GM18505 (cell line): ENCODE data around the gene TANC1.
"Not testable (repeated sequence)": the region's sequence is repeated elsewhere in the genome, so short reads cannot be mapped to it uniquely, and the experiment has no call there.

Source experiments
- ATAC-seq: cut with Tn5 transposase; IDR thresholded peaks from one replicate; pipeline ENCODE4 v1.9.1; 2021; ENCODE audit not compliant: unreplicated experiment
- POLR2A ChIP-seq: IDR thresholded peaks from 4 replicates; pipeline ENCODE4 v1.6.1; 2011; ENCODE audit warnings: borderline replicate concordance; ENCODE audit not compliant: insufficient read depth, insufficient read length; ENCODE audit errors: extremely low read depth

The TANC1 gene

DNA sequence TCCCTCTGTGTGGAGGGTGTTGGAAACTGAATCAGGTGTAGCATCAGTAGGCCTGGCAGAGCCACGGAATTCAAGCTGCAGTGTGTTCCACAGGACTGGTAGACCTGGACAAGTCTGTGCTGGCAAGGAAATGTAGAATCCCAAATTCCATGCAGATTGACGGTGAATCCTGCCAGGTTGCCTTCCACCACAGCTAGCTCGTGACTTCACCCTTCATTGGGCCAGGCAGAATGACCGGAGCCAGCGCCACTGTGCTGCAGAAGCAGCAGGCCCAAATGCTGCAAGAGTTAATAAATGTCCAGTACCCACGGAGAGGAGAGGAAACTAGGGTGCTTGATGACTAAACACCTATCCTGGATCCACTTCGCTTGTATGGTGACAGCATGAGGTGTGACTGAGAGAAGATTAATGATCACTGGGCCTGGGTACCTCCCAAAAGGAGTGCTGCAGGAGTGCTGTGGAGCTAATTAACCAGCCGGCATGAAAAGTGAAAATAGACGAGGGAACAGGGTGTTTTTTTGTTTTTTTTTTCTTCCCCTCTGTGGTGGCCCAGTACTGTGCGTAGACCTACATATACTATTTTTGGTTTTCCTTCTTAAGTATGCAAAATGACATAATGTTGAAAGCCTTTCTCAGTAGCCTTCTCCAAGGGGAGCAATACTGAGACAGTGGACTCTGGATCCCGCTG lies 122.2 kb downstream of the TANC1 start:
- no peak for TF ChIP-seq POLR2A
- ATAC-seq: peak; percentile 49

DNA sequence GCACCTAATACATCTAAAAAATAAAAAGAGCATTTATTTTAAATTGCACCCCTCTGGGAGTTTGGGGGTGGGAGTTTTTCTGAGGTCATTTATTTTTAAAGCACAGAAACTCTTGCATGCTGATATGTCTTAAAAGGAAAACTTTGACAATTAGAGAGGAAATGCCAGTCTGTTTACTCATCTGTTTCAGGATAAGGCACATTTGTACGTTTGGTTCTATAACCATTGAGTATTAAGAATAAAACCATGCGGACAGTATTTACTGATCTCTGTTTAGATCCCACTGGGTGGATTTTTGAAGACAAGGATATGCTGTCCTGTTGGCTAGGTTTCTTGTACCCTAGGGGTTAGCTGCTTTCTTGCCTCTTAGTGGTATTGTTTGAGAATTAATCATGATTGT lies 122.9 kb downstream of the TANC1 start:
- no peak for TF ChIP-seq POLR2A
- ATAC-seq: no peak

DNA sequence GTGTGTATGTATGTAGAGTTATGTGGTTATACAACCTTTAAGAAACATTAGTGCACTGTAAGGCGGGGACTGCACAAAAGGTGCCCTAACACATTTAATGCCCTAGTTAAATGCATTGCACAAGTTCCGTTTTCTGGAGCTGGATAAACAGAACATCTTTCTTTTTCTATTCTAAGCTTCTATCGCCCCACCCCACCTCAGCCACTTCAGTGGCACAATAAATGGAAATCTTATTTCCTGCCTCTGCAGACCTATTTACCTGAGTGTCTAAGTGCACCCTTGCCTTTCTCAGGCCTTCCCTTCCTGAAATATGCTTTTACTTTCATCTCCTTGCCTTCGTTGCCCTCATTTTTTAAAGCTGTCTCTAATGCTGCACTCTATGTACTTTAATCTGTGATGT lies 123.5 kb downstream of the TANC1 start:
- no peak for TF ChIP-seq POLR2A
- peak; percentile 60 for ATAC-seq

DNA sequence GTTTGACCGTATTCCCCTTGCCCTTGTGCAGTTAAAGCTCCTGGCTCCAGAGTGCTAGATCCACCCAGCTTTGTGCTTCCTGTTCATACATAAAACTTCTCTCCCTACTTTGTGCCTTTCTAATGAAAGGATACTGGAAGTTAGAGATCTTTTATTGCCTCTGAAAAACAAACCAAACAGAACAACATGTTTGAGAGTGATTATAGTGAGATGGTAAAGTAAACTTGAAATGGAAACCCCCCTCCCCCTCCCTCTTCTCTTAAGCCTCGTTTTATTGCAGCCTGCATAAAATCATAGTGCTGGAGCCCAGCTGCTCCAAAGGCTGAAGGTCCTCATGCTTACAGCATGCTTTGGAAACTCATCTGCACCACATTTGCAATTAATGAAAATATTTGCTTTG lies 125.1 kb downstream of the TANC1 start:
- TF ChIP-seq POLR2A: no peak
- no peak for ATAC-seq

DNA sequence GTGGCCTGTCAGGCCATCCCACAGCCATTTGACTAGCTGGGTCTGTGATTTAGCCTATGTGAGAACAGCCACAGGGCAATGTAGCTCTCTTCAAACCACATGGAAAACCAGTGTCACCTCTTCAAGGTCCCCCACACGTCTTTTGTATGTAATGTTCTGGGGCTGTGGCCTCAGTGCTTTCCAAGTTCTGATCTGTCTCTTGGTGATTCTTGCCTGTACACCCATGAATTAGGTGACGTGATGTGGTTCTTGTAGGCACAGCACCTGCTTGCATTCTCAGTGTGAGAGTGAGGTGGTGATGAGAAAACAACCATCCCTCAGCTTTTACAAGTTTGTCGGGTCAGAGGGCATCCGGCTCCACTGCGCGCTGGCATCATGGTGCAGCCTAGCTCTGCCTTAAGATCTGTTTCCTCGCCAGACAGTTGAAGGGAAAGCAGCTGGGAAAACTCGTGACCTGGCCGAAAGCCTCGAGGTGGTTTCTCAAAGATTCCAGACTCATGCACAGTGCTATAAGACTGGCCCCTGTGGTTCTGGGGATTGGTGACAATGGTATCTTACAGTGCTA lies 125.8 kb downstream of the TANC1 start:
- TF ChIP-seq POLR2A: no peak
- no peak for ATAC-seq

DNA sequence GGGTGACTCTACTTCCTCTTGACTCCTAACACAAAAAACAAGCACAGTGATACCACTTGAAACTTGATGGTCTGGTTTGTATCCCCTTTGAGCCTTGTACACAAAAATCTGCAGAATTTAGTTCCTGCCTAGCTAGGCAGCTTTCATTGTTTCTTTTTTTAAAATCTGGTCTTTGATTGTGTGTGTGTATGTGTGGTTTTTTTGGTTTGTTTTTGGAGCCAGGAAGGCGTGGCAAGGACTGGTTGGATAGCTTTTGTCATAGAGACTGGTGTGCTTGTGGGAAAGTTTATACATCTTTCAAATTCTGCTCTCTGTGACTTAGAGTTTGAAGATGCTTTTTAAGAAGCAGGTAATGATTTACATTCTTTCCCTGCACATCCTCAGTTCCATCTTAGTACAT lies 127.4 kb downstream of the TANC1 start:
- TF ChIP-seq POLR2A: no peak
- no peak for ATAC-seq

DNA sequence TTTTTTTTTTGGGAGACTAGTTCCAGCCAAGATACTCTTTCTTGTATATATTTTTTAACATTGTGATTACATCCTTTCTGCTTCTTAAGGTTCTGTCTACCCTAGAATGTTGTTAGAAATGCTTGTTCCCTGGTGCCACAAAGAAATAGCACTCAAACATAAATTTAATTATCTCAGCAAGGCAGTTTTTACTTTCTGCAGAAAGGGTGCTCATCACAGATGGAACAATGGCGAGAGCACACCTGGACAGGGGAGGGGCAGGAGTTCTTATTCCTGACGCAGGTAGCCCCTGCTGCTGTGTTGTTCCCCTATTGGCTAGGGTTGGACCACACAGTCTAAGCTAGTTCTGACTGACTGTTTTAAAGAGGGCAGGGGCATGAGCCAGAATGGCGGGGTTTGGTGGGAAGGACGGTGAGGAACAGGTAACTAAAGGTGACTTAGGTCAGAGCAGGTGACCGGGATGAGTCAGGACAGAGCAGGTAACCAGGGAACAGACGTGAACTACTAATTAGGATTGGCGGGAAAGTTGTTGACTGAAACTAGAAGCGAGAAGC lies 127.9 kb downstream of the TANC1 start:
- not testable (repeated sequence) for ATAC-seq

DNA sequence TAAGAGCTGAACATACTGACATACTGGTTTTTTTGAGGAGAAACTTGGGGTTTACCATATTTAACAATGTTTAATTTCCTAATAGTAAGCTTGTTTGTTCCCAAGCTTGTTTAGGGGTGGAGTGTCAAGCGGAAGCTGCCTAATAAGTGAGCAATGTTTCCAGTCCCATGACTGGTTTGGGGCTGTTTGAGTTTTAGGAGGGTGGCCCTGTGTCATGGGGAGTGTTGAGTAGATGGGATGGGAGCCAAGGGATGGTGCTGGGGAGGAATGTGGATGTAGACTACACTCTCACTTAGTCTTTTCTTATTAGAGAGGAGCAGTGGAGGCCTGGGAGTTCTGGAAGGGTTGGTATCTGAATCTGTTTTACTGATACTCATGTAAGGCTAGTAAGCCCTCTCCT lies 128.5 kb downstream of the TANC1 start:
- no peak for TF ChIP-seq POLR2A
- ATAC-seq: no peak

DNA sequence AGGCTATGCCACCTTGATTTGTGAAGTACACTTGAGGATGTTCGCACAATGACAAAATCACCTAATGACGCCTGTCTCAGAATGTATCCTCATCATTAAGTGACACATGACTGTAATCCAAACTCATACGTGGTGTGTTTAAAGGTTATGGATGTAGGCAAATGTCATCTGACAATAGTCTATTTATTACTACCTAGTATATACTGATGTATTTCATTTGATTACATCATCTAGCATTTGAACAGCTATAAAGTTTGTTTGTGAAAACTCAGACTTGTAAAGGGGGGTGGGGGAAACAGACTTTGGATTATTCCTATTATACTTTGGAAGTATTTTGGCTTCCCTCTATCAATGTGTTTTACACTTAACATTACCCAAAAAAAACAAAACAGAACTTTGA lies 129.9 kb downstream of the TANC1 start:
- no peak for ATAC-seq
- no peak for TF ChIP-seq POLR2A

DNA sequence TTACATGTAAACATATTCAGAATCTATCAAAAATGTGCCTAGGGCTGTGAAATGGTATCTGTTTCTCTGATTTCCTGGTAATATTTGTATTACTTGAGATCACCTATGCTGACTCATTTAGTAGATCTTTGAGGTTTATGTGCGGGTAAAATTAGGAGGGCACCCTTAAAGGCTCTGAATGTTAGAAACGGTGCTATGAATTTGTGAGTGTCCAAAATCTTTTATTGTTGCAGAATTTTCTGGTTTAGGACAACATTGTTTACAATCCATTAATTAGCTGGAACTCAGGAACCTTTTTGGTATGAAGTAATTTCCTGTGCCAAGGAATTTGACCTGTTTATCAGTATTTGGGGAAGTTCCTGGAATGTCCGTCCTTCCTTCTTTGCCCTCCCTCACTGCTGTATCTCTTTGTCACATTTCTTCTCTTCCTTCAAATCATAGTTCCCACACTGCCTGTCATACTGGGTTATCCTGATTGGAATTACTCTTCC lies 130.5 kb downstream of the TANC1 start:
- no peak for TF ChIP-seq POLR2A
- ATAC-seq: no peak

DNA sequence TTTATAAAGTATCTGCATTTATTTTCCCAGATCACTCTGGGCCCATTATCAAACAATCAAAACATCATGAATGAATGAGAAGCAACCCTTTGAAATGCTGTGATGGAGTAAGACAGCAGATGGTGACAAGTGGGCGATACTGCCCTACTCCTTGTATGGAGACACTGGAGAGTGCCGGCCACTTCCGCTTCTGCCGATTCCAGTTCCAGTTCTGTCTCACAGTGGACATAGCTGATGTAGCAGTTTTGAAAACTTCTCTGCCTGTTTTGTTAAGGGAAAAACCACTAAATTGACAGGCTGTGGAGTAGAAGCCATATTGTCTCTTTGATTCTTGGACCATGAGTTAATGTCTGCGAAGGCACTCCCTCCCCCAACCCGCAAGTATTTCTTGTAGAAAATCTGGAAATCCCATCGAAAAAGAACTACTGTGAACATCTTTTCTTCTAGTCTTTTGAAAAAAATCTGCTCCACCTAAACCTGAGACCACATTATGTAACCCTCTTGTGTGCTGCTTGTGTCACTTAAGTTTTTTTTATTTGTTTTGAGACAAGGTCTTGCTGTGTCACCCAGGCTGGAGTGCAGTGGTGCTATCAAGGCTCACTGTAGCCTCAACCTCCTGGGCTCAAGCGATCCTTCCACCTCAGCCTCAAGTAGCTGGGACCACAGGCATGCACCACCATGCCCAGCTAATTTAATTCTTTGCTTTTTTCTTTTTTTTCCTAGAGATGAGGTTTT lies 133.5 kb downstream of the TANC1 start:
- no peak for ATAC-seq
- TF ChIP-seq POLR2A: no peak

DNA sequence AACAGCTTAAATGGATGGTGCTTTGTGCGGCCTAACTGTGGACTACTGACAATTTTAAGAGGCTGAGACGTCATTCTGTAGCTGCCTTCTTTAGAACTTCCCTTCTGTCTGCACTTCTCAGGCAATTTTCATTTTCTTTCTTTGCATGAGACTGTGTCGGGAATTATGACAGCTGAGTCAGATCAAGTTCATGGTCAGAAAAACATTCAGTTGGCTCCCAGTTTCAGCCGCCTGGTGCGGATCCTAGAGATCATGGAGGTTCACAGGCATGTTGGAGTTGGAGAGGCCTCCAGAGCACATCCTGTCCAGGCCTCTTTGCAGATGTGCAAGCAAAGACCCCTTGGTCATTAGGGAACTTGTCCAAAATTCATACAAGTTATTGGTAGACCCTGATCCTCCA lies 135.0 kb downstream of the TANC1 start:
- no peak for ATAC-seq
- no peak for TF ChIP-seq POLR2A

DNA sequence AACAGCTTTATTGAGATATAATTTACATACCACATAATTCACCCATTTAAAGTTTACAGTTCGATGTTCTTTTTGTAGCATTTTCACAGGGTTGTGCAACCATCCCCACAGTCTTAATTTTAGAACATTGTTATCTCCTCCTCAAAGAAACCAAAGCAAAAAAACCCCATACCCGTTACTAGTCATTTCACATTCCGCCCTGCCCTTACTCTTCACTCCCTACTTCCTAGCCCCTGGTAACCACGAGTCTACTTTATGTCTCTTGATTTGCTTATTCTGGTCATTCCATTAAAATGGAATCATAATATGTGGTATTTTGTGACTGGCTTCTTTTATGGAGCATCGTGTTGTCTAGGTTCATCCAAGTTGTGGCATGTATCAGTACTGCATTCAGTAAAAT lies 137.7 kb downstream of the TANC1 start:
- no peak for TF ChIP-seq POLR2A
- no peak for ATAC-seq
